ENCODE data around the gene NCAPH2.
"Not testable (repeated sequence)": the region's sequence is repeated elsewhere in the genome, so short reads cannot be mapped to it uniquely, and the experiment has no call there.

The NCAPH2 gene

DNA sequence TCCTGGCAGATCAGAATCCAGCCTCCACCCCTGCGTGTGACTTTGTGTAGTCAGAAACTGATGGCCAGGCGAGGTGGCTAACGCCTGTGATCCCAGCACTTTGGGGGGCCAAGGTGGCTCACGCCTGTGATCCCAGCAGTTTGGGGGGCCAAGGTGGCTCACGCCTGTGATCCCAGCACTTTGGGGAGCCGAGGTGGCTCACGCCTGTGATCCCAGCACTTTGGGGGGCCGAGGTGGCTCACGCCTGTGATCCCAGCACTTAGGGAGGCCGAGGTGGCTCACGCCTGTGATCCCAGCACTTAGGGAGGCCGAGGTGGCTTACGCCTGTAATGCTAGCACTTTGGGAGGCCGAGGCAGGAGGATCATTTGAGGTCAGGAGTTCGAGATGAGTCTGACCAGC lies 5.2 kb downstream of the NCAPH2 start:
- TF ChIP-seq CTCF (IDR thresholded peaks at IDR 0.05; ENCODE audit: insufficient read depth, missing control alignments), result no peak
- FAIRE-seq, result no peak
- DNase-seq (ENCODE audit: insufficient read length, low spot score), result no peak

GRCh38 chr22:50516068-50516467 lies 8.0 kb downstream of the NCAPH2 start:
- FAIRE-seq (no peak), DNase-seq (ENCODE audit: insufficient read length, low spot score) (no peak)
- no peak for TF ChIP-seq CTCF (IDR thresholded peaks at IDR 0.05; ENCODE audit: insufficient read depth, missing control alignments)

DNA sequence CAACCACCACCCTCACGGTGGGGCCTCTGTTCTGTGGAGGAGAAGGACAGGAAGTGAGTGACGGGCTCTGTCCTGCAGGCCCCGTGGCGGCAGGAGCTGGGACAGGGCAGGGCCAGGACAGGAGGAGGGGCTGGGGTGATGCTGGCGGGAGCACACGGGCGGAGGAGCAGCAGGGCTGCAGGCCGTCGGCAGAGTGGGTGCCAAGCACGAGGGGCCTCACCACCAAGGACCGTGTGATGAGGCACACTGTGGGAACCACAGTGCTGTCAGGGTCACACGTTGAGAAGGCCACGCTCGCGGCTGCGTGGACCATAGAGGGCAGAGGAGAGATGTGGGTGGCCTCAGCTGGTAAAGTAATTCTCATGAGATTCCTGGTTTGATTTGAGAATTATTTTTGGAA lies 8.9 kb downstream of the NCAPH2 start:
- FAIRE-seq (no peak), DNase-seq (ENCODE audit: insufficient read length, low spot score) (no peak)
- TF ChIP-seq CTCF (IDR thresholded peaks at IDR 0.05; ENCODE audit: insufficient read depth, missing control alignments), result no peak

GRCh38 chr22:50517495-50518260 lies 9.7 kb downstream of the NCAPH2 start:
- no peak for DNase-seq (ENCODE audit: insufficient read length, low spot score)
- TF ChIP-seq CTCF (IDR thresholded peaks at IDR 0.05; ENCODE audit: insufficient read depth, missing control alignments), result no peak
- no peak for FAIRE-seq

DNA sequence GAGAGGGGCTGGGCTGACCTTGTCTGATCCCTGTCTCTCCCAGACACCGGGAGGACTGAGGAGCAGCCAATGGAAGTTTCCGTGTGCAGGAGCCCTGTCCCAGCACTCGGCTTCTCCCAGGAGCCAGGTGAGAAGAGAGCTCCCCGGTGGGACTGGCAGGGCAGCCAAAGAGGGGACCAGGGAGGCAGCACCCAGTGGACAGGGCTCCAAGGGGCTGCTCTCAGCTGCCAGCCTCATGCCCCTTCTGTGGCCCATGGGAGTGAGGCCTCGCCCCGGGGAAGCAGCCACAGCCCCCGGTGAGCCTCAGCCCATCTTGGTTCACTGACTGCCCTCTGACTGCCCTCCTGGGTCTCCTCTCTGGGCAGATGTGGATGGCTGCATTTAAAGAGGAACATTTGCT lies 10.6 kb downstream of the NCAPH2 start:
- FAIRE-seq (no peak), DNase-seq (ENCODE audit: insufficient read length, low spot score) (no peak)
- TF ChIP-seq CTCF (IDR thresholded peaks at IDR 0.05; ENCODE audit: insufficient read depth, missing control alignments), result no peak

- no peak for TF ChIP-seq CTCF (IDR thresholded peaks at IDR 0.05; ENCODE audit: insufficient read depth, missing control alignments)
- FAIRE-seq (no peak), DNase-seq (ENCODE audit: insufficient read length, low spot score) (no peak)
These were observed 11.1 kb downstream of the NCAPH2 start for GRCh38 chr22:50519151-50519550.

GRCh38 chr22:50520184-50520583 lies 12.2 kb downstream of the NCAPH2 start:
- not testable (repeated sequence) for FAIRE-seq; DNase-seq (ENCODE audit: insufficient read length, low spot score)
